H7 (cell line): ENCODE measurements around the gene RBM25. TPM values are rescaled to one million over a fixed set of nuclear protein-coding genes. Genes with fewer than 3 reads are reported as not detected.
"Not testable (repeated sequence)": the region's sequence is repeated elsewhere in the genome, so short reads cannot be mapped to it uniquely, and the experiment has no call there.

Experiments used
- DNase-seq: peaks from one replicate; pipeline ENCODE4 v3.0.0; 2012
- H3K27me3 ChIP-seq: 2 replicates; pipeline ENCODE4 v1.6.0; 2011; ENCODE audit warnings: mild to moderate bottlenecking, low read length; ENCODE audit not compliant: control insufficient read depth, insufficient read depth
- H3K36me3 ChIP-seq: replicated peaks from 2 replicates; pipeline ENCODE4 v1.5.1; 2011; ENCODE audit warnings: low read length; ENCODE audit not compliant: control insufficient read depth, insufficient read depth
- H3K4me3 ChIP-seq: 2 replicates; pipeline ENCODE4 v1.5.1; 2011; ENCODE audit warnings: low read depth, mild to moderate bottlenecking, control low read depth, low read length, moderate library complexity; ENCODE audit not compliant: insufficient read depth
- total RNA-seq: library from RNA; depleted of rRNA; stranded (reverse); fragments of >200 nt; shearing (Covaris generic); gene quantifications from 2 replicates; pipeline ENCODE4 v1.2.3, GENCODE V29; 2014; rRNA removed

The RBM25 gene
- 37.8 and 75.7 TPM in 2 replicates for total RNA-seq

- no peaks in the 10 kb centered on the region for H3K36me3 ChIP-seq
- peak; percentile 94 for DNase-seq
- peak within 1 kb of the TSS; percentile 95 for H3K4me3 ChIP-seq
- H3K27me3 ChIP-seq: no peaks in the 10 kb centered on the region
Observed at GRCh38 chr14:73058224-73058921, at the start of gene RBM25. TSS of gene RBM25 (plus strand) at chr14:73058534. CDS start at chr14:73071642, 13,108 bp downstream.

DNA sequence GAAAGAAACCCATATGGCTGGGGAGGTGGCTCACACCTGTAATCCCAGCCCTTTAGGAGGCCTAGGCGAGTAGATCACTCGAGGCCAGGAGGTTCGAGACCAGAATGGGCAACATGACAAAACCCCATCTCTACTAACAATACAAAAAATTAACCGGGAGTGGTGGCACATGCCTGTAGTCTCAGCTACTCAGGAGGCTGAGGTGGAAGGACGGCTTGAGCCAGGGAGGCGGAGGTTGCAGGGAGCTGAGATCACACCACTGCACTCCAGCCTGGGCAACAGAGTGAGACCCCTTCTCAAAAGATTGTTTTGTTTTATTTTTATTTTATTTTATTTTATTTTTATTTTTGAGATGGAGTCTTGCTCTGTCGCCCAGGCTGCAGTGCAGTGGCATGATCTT, 47.1 kb upstream of the RBM25 start:
- H3K27me3 ChIP-seq, DNase-seq, H3K4me3 ChIP-seq, H3K36me3 ChIP-seq: not testable (repeated sequence)

GRCh38 chr14:73014105-73014504, 44.2 kb upstream of the RBM25 start:
- no peaks in the 10 kb centered on the region for H3K36me3 ChIP-seq
- H3K27me3 ChIP-seq: no peaks in the 10 kb centered on the region
- H3K4me3 ChIP-seq: no peak overlapping the region
- DNase-seq: no peak

- not testable (repeated sequence) for H3K36me3 ChIP-seq, H3K27me3 ChIP-seq, H3K4me3 ChIP-seq, DNase-seq
Observed at GRCh38 chr14:73015552-73015951, 42.8 kb upstream of the RBM25 start.

DNA sequence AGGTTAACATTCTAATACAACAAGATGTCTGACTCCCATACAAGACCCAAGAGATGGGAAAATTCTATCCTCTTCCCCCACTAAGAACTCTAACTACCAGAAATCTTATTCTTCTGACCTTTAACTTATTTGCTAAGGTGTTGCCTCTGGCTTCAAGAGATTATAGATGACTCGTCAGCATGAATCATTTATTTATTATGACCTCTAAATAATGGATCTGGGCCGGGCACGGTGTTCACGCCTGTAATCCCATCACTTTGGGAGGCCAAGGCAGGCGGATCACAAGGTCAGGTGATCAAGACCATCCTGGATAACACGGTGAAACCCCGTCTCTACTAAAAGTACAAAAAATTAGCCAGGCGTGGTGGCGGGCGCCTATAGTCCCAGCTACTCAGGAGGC, 42.3 kb upstream of the RBM25 start:
- not testable (repeated sequence) for H3K4me3 ChIP-seq, H3K27me3 ChIP-seq, DNase-seq, H3K36me3 ChIP-seq

DNA sequence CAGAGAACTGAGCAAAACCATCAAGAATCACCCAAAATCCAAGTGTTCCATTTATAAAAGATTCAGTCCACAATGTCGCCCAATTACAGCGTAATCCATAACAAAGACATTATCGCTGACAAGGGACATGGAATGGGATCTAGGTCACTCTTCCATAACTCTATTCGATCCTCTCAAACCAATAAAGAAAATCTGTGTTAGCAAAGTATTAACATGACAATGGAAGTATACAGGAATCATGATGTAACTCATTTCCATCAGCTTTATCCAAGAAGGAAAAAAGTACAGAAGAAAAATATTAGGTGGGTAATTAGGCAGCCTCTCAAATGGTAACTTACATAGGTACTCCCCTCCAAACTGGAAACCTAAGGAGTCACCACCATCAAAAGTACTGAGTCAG, 36.3 kb upstream of the RBM25 start:
- no peak for DNase-seq
- Histone ChIP-seq H3K4me3 (no peak overlapping the region), H3K36me3 (peaks cover 1% of the 10 kb centered on the region; the same call in 1 of the 2 replicates), H3K27me3 (no peaks in the 10 kb centered on the region)

DNA sequence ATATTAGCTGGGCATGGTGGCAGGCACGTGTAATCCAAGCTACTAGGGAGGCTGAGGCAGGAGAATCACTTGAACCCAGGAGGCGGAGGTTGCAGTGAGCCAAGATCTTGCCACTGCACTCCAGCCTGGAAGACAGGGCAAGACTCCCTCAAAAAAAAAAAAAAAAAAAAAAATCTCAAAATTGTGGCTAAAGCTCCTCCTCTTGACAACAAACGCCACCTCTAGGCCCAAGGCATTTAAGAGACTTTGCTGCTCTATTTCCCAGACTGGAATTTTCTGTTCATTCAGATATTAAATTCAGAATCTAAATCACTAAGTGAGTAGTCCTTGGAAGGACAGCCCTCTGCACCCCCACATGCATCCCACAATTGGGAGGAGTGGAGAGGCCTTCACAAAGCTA, 32.8 kb upstream of the RBM25 start:
- Histone ChIP-seq H3K4me3 (no peak overlapping the region), H3K27me3 (no peaks in the 10 kb centered on the region), H3K36me3 (peaks cover 1% of the 10 kb centered on the region; the same call in 1 of the 2 replicates)
- no peak for DNase-seq

DNA sequence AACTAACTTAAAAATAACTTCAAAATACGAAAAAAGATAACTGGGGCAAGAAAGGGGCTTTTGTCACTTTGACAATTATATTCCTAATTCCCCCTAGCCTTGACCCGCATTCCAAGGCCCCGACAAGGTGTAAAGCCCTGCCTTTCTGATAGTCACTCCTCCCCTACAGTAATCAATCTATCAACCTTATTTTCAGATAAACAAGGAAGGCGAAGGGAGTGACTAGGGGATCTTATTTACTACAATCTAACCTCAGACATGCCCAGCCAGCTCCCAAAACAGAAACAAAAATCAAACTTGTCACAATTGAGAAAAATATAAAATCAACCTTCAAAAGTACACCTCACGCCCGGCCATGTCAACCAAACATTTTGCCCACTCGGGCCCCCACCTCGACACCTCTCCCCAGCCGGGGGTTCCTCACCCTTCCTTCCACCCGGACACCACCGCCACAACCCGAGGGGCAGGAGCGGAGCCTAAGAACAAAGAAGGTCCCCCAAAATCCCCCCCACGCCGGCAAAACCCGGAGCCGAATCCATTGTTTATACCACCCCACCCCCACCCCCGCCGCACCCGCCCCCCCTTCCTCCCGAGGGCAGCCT, 32.0 kb upstream of the RBM25 start:
- peak; percentile 25 for DNase-seq
- Histone ChIP-seq H3K36me3 (peaks cover 1% of the 10 kb centered on the region; the same call in 1 of the 2 replicates), H3K27me3 (no peaks in the 10 kb centered on the region), H3K4me3 (peak overlapping the region; percentile 86)

- H3K36me3 ChIP-seq: peaks cover 1% of the 10 kb centered on the region; the same call in 1 of the 2 replicates
- peak; percentile 88 for DNase-seq
- no peaks in the 10 kb centered on the region for H3K27me3 ChIP-seq
- H3K4me3 ChIP-seq: peak within 1 kb of the TSS; percentile 86
Observed at GRCh38 chr14:73026845-73027542, 31.3 kb upstream of the RBM25 start, which contains the start of gene ZFYVE1. TSS of gene ZFYVE1 (minus strand) at chr14:73027106. CDS start at chr14:73024508, 2,598 bp downstream.

DNA sequence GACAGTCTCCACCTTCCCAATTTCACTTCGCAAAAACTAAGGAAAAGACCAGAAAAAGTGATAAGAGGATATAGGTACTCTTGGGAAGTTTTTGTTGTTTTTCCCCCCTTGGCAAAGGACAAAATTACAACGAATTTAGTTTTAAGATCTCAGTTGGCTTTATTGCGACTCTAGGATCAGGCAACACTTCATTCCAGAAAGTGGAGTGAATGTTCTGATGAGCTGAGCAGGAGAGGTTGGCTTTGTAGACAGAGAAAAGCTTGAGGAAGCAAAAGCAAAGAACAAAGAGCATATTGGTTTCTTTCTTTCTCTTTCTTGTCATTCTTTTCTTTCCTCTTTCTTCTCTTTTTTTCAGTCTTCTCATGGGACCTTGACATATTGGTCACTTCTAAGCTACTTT, 30.8 kb upstream of the RBM25 start:
- H3K4me3 ChIP-seq: peak overlapping the region; percentile 28
- no peak for DNase-seq
- H3K27me3 ChIP-seq: no peaks in the 10 kb centered on the region
- peaks cover 1% of the 10 kb centered on the region; the same call in 1 of the 2 replicates for H3K36me3 ChIP-seq

DNA sequence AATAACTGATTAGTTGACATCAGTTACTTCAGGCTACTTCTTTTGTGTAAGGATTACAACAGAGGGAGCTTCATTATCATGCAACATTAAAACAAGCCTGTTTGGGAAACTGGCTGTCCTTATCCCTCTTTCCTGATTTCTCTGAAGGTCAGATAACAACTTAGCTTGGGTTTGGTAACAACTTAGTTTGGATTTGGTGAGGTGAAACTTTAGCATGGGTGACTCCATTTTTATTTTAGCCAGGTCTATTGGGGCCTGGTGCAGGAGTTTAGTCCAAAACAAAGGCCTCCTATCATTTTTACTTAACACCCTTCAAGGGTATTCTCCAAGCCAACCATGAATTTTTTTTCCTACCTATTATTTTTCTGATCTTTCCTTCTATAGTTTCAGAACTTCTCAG, 30.4 kb upstream of the RBM25 start:
- H3K27me3 ChIP-seq: no peaks in the 10 kb centered on the region
- DNase-seq: no peak

DNA sequence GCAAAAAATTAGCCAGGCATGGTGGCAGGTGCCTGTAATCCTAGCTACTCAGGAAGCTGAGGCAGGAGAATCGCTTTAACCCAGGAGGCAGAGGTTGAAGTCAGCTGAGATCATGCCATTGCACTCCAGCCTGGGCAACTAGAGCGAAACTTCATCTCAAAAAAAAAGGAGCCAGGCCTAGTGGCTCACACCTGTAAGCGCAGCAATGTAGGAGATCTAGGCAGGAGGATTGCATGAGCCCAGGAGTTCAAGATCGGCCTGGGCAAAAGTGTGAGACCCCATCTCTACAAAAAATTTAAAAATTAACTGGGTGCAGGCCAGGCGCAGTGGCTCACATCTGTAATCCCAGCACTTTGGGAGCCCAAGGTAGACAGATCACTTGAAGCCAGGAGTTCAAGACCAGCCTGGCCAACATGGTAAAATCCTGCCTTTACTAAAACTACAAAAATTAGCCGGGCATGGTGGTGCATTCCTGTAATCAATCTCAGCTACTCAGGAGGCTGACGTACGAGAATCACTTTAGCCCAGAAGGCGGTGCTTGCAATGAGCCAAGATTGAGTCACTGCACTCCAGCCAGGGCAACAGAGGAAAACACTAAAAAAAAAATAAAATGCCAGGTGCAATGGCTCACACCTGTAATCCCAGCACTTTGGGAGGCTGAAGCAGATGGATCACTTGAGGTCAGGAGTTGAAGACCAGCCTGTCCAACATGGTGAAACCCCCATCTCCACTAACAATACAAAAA, 21.5 kb upstream of the RBM25 start:
- H3K4me3 ChIP-seq, H3K36me3 ChIP-seq, H3K27me3 ChIP-seq, DNase-seq: not testable (repeated sequence)

More for the DNA sequence above, 30.4 kb upstream of the RBM25 start:
- Histone ChIP-seq H3K4me3 (no peak overlapping the region), H3K36me3 (peaks cover 1% of the 10 kb centered on the region; the same call in 1 of the 2 replicates)

DNA sequence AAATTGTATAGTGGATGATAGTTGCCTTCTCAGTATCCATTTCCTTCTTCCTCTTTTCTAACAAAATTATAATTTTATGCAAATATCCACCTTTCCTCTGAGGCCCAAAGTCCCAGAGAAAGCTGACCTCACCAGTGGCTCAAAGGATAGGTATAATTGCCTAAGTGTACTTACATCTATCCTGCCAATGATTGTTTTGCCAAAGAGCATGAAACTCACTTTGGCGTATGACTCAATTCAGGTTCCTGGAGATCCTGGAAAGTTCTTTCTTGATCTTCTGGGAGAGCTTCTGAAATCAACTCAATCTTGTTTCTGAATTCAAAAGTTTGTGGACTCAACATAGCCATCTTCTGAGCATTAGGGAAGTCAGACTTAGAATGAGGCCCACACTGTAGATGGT, 10.5 kb upstream of the RBM25 start:
- DNase-seq: no peak
- Histone ChIP-seq H3K36me3 (no peaks in the 10 kb centered on the region), H3K27me3 (no peaks in the 10 kb centered on the region)

DNA sequence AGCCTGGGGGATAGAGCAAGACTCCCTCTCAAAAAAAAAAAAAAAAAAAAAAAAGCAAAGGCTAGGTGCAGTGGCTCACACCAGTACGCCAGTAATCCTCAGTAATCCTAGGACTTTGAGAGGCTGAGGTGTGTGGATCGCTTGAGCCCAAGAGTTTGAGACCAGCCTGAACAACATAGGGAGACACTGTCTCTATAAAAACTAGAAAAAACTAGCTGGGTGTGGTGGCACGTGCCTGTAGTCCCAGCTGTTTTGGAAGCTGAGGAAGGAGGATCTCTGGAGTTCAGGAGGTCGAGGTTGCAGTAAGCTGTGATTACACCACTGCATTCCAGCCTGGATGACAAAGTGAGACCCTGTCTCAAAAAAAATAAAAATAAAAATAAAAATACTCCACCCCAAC, 8.9 kb upstream of the RBM25 start:
- DNase-seq: no peak
- H3K36me3 ChIP-seq: no peaks in the 10 kb centered on the region
- H3K4me3 ChIP-seq: no peak overlapping the region
- no peaks in the 10 kb centered on the region for H3K27me3 ChIP-seq

More for the DNA sequence above, 10.5 kb upstream of the RBM25 start:
- no peak overlapping the region for H3K4me3 ChIP-seq
